GM12801 (cell line): ENCODE results near the gene HIVEP2.

Experiments used
- TF ChIP-seq, protein P1 (sequence below): IDR thresholded peaks from one replicate; pipeline ENCODE4 v1.5.1; 2011; ENCODE audit warnings: control low read depth; ENCODE audit not compliant: insufficient read length; ENCODE audit errors: extremely low read depth

The HIVEP2 gene

DNA sequence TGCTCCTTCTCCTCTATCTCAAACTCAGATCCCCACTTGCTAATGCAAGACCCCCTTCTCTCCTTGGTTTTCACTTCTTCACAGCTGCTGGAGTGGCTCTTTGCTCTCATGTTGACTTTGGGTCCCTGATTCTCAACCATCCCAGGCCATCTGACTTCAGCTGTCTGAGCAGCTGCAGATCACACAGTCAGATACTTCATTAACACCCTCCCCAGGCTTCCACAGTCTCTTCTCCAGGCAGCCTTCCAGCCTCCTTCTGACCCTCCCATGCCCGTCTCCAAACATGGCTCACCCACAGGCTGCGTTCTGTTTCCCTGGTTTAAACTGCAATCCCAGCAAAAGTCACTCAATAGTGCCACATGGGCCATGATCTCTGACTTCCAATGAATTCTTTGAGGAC, 65.4 kb downstream of the HIVEP2 start:
- TF ChIP-seq, protein P1, sequence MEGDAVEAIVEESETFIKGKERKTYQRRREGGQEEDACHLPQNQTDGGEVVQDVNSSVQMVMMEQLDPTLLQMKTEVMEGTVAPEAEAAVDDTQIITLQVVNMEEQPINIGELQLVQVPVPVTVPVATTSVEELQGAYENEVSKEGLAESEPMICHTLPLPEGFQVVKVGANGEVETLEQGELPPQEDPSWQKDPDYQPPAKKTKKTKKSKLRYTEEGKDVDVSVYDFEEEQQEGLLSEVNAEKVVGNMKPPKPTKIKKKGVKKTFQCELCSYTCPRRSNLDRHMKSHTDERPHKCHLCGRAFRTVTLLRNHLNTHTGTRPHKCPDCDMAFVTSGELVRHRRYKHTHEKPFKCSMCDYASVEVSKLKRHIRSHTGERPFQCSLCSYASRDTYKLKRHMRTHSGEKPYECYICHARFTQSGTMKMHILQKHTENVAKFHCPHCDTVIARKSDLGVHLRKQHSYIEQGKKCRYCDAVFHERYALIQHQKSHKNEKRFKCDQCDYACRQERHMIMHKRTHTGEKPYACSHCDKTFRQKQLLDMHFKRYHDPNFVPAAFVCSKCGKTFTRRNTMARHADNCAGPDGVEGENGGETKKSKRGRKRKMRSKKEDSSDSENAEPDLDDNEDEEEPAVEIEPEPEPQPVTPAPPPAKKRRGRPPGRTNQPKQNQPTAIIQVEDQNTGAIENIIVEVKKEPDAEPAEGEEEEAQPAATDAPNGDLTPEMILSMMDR = no peak

DNA sequence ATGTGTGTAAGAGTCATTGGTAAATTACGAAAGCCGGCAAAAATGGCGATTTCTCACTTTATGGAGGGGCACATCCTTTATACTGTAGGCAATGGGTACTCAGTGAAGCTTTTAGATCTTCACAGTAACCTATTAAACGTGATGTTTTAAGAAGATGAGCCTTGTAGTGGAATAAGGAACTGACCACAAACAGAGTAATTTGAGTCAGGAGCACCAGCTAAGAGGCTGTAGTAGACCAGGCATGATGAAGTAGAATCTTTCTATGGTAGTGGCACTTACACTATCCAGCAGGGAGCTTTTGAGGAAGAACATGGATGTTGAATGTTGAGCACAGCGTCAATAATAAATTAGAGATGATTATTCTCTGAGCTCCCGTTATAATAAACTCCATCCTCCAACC, 65.9 kb downstream of the HIVEP2 start:
- TF ChIP-seq, protein P1 = no peak

- TF ChIP-seq, protein P1 = no peak
These were observed 66.6 kb downstream of the HIVEP2 start for GRCh38 chr6:142878407-142878806.

- TF ChIP-seq, protein P1 = no peak
These were observed 70.3 kb downstream of the HIVEP2 start for GRCh38 chr6:142874676-142875075.

GRCh38 chr6:142872376-142872775, 72.6 kb downstream of the HIVEP2 start:
- TF ChIP-seq, protein P1 = no peak

DNA sequence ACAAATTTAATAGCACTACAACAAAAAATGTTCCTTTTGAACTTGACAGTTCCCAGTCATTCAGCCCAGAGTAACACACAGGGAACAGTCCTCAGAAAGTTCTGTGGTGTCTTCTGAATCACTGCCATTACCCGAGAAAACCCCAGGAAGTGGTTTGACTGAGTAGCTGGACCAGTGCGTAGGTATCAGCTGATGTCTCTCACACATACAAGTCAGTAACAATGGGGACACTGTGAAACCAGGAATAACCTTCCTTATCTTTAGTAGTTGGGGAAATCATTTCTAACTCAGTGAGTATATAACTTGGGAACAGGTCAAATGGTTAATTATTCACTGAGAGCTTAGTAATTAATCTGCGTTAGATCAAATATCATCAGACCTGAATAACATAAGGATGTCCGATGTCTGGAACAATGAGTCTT, 73.1 kb downstream of the HIVEP2 start:
- TF ChIP-seq, protein P1 = no peak

GRCh38 chr6:142870787-142871415, 74.1 kb downstream of the HIVEP2 start:
- TF ChIP-seq, protein P1 = no peak
